H1 (cell line): ENCODE results near the gene RMND5B. TPM values are rescaled to one million over a fixed set of nuclear protein-coding genes. Genes with fewer than 3 reads are reported as not detected.

Experiments
- CTCF ChIA-PET: fragments of 300-600 bp; sonication (Branson Sonifier 250); formaldehyde crosslinking; loops from one replicate; lab custom pipeline; 2021; ENCODE audit not compliant: partially characterized antibody; lab: Charles Lee
- POLR2A ChIA-PET: fragments of 300-600 bp; sonication (Branson Sonifier 250); formaldehyde crosslinking; loops from one replicate; lab custom pipeline; 2021; ENCODE audit warnings: inconsistent platforms; ENCODE audit not compliant: partially characterized antibody; lab: Charles Lee
- DNase-seq, 2 experiments: peaks; one replicate each; pipeline versions ENCODE4 v3.0.0 to v3.0.0-alpha.2; 2010 to 2022; ENCODE audit warnings: low spot score in 2 of 2, low read depth in 1 of 2, mixed read lengths in 1 of 2
- FAIRE-seq: peaks from 2 replicates; lab custom pipeline; 2011; peaks lifted over from hg19 to GRCh38; lab: Jason Lieb, UNC
- H2AFZ ChIP-seq: 2 replicates; pipeline ENCODE4 v1.8.1; 2012; ENCODE audit warnings: low read length, inconsistent platforms
- H2AK5ac ChIP-seq: 2 replicates; pipeline ENCODE4 v1.6.1; 2013; ENCODE audit warnings: low read depth, low read length
- H2BK120ac ChIP-seq: replicated peaks from 2 replicates; pipeline ENCODE3; 2013; ENCODE audit warnings: low read depth, low read length, inconsistent platforms
- H2BK12ac ChIP-seq: 2 replicates; pipeline ENCODE4 v1.6.1; 2013; ENCODE audit warnings: low read depth, low read length
- H2BK15ac ChIP-seq: 2 replicates; pipeline ENCODE4 v1.6.1; 2013; ENCODE audit warnings: low read length
- H2BK20ac ChIP-seq: 2 replicates; pipeline ENCODE4 v1.6.1; 2013; ENCODE audit warnings: low read length
- H2BK5ac ChIP-seq: 2 replicates; pipeline ENCODE4 v1.6.1; 2013; ENCODE audit warnings: low read depth, low read length
- H3K14ac ChIP-seq: 2 replicates; pipeline ENCODE4 v1.6.1; 2013; ENCODE audit warnings: inconsistent platforms; ENCODE audit not compliant: insufficient read length
- H3K18ac ChIP-seq: 2 replicates; pipeline ENCODE4 v1.6.1; 2013; ENCODE audit warnings: low read length; ENCODE audit errors: extremely low read depth
- H3K23ac ChIP-seq: 2 replicates; pipeline ENCODE4 v1.6.1; 2013; ENCODE audit warnings: inconsistent platforms; ENCODE audit not compliant: insufficient read length
- H3K23me2 ChIP-seq: 2 replicates; pipeline ENCODE4 v1.6.1; 2013; ENCODE audit warnings: low read depth, low read length
- H3K27ac ChIP-seq: 2 replicates; pipeline ENCODE4 v1.6.1; 2011; ENCODE audit warnings: low read depth, low read length, inconsistent platforms
- H3K27me3 ChIP-seq, 4 experiments: replicated peaks in 1 of 4; 1 replicate in 1 of 4; 2 replicates in 3 of 4; pipeline versions ENCODE4 v1.6.1 to v1.8.1; 2011 to 2013; ENCODE audit warnings: low read length in 3 of 4, mild to moderate bottlenecking in 3 of 4, inconsistent platforms in 2 of 4, mixed read lengths in 2 of 4, moderate library complexity in 1 of 4; ENCODE audit not compliant: control insufficient read depth in 3 of 4, insufficient read depth in 3 of 4; ENCODE audit errors: extremely low read depth in 1 of 4
- H3K36me3 ChIP-seq, 4 experiments: 2 replicates each; pipeline versions ENCODE4 v1.6.1 to v1.8.1; 2011 to 2013; ENCODE audit warnings: mild to moderate bottlenecking in 4 of 4, low read length in 3 of 4, moderate library complexity in 2 of 4, control low read depth in 1 of 4, inconsistent platforms in 1 of 4; ENCODE audit not compliant: insufficient read depth in 4 of 4, control insufficient read depth in 2 of 4
- H3K4ac ChIP-seq: replicated peaks from 2 replicates; pipeline ENCODE3; 2013; ENCODE audit warnings: low read length, low read depth, mixed read lengths, inconsistent platforms; ENCODE audit not compliant: insufficient read length
- H3K4me1 ChIP-seq, 4 experiments: replicated peaks in 1 of 4; 1 replicate in 1 of 4; 2 replicates in 3 of 4; pipeline versions ENCODE4 v1.6.1 to v1.8.1; 2011 to 2013; ENCODE audit warnings: low read length in 3 of 4, inconsistent platforms in 2 of 4, mixed read lengths in 1 of 4; ENCODE audit not compliant: insufficient read depth in 4 of 4, control insufficient read depth in 3 of 4
- H3K4me2 ChIP-seq, 2 experiments: 2 replicates each; pipeline versions ENCODE4 v1.6.1 to v1.8.1; 2011 to 2013; ENCODE audit warnings: low read depth in 2 of 2, low read length in 2 of 2, control low read depth in 1 of 2, inconsistent platforms in 1 of 2, mild to moderate bottlenecking in 1 of 2; ENCODE audit not compliant: insufficient read depth in 1 of 2
- H3K4me3 ChIP-seq, 4 experiments: fragments of 200-600, 300-600 bp in 1 of 4; sonication (generic), shearing (Covaris generic), sonication (Bioruptor Twin) in 1 of 4; 2 replicates each; pipeline versions ENCODE4 v1.5.1 to v1.8.1; 2011 to 2016; ENCODE audit warnings: low read length in 4 of 4, low read depth in 3 of 4, control low read depth in 2 of 4, inconsistent platforms in 2 of 4, mild to moderate bottlenecking in 2 of 4, mixed read lengths in 1 of 4, moderate library complexity in 1 of 4; ENCODE audit not compliant: insufficient read depth in 2 of 4; ENCODE audit errors: extremely low read depth in 1 of 4
- H3K56ac ChIP-seq: replicated peaks from 2 replicates; pipeline ENCODE3; 2013; ENCODE audit warnings: low read depth, mild to moderate bottlenecking, mixed read lengths, low read length, inconsistent platforms; ENCODE audit not compliant: insufficient read length
- H3K79me1 ChIP-seq: 2 replicates; pipeline ENCODE4 v1.6.1; 2013; ENCODE audit warnings: low read depth, low read length, control low read depth
- H3K79me2 ChIP-seq, 2 experiments: 2 replicates each; pipeline versions ENCODE4 v1.6.1 to v1.8.1; 2012 to 2013; ENCODE audit warnings: low read length in 2 of 2, mild to moderate bottlenecking in 2 of 2, inconsistent platforms in 1 of 2; ENCODE audit not compliant: insufficient read depth in 2 of 2, control insufficient read depth in 1 of 2
- H3K9ac ChIP-seq, 4 experiments: replicated peaks in 1 of 4; 1 replicate in 1 of 4; 2 replicates in 3 of 4; pipeline versions ENCODE4 v1.6.1 to v1.8.1; 2011 to 2013; ENCODE audit warnings: low read depth in 3 of 4, low read length in 3 of 4, control low read depth in 2 of 4, mild to moderate bottlenecking in 2 of 4, moderate library complexity in 2 of 4, inconsistent platforms in 1 of 4; ENCODE audit errors: extremely low read depth in 1 of 4
- H3K9me3 ChIP-seq, 2 experiments: 2 replicates each; pipeline versions ENCODE4 v1.6.1 to v1.8.1; 2012 to 2013; ENCODE audit warnings: mild to moderate bottlenecking in 2 of 2, moderate library complexity in 2 of 2, control low read depth in 1 of 2, inconsistent platforms in 1 of 2, low read depth in 1 of 2, low read length in 1 of 2, mixed read lengths in 1 of 2; ENCODE audit not compliant: insufficient read depth in 2 of 2
- H4K20me1 ChIP-seq, 2 experiments: replicated peaks in 1 of 2; 2 replicates each; pipeline versions ENCODE3 to v1.8.1; 2011 to 2013; ENCODE audit warnings: inconsistent platforms in 2 of 2, low read length in 2 of 2, mild to moderate bottlenecking in 1 of 2; ENCODE audit not compliant: insufficient read depth in 2 of 2, control insufficient read depth in 1 of 2
- H4K5ac ChIP-seq: 2 replicates; pipeline ENCODE4 v1.6.1; 2013; ENCODE audit warnings: low read length, low read depth, mixed read lengths, inconsistent platforms; ENCODE audit not compliant: insufficient read length
- H4K8ac ChIP-seq: 2 replicates; pipeline ENCODE4 v1.8.0; 2013; ENCODE audit warnings: mild to moderate bottlenecking, moderate library complexity, low read length, inconsistent platforms; ENCODE audit not compliant: insufficient read depth; ENCODE audit errors: extremely low read depth
- H4K91ac ChIP-seq: replicated peaks from 2 replicates; pipeline ENCODE3; 2013; ENCODE audit warnings: low read length, mixed read lengths, inconsistent platforms; ENCODE audit not compliant: insufficient read length
- CEBPB ChIP-seq: IDR thresholded peaks from 2 replicates; pipeline ENCODE4 v1.6.1; 2012; ENCODE audit warnings: low read depth, low read length
- CTCF ChIP-seq, 3 experiments: IDR thresholded peaks; 1 replicate in 2 of 3; 2 replicates in 1 of 3; pipeline versions ENCODE4 v1.5.1 to v1.6.1; 2011; ENCODE audit warnings: low read length in 3 of 3, mild to moderate bottlenecking in 3 of 3, inconsistent platforms in 2 of 3, low read depth in 1 of 3, moderate library complexity in 1 of 3; ENCODE audit not compliant: insufficient read depth in 1 of 3; ENCODE audit errors: control extremely low read depth in 1 of 3
- RAD21 ChIP-seq, 2 experiments: IDR thresholded peaks in 1 of 2; conservative IDR thresholded peaks in 1 of 2; 2 replicates each; pipeline ENCODE4 v1.6.1; 2011; ENCODE audit warnings: low read depth in 2 of 2, low read length in 2 of 2, improper control_type of control experiment in 1 of 2, inconsistent platforms in 1 of 2, mild to moderate bottlenecking in 1 of 2, moderate library complexity in 1 of 2
- RBBP5 ChIP-seq: IDR thresholded peaks from 2 replicates; pipeline ENCODE4 v1.7.1; 2012; ENCODE audit warnings: low read depth, mild to moderate bottlenecking, inconsistent platforms, low read length, moderate library complexity, borderline replicate concordance
- YY1 ChIP-seq: IDR thresholded peaks from 2 replicates; pipeline ENCODE4 v1.6.1; 2011; ENCODE audit warnings: low read depth, mild to moderate bottlenecking, low read length
- WGBS, 2 experiments: shearing (Covaris generic) in 1 of 2; methylation state at CpG; one replicate each; pipeline versions ENCODE4 v1.1.6 to v1.1.7; 2013 to 2015; ENCODE audit warnings: low lambda C conversion rate in 2 of 2, mixed read lengths in 2 of 2, inconsistent platforms in 1 of 2, low coverage in 1 of 2, missing lambda C conversion rate in 1 of 2; ENCODE audit not compliant: insufficient replicate concordance in 2 of 2, insufficient coverage in 1 of 2, insufficient read length in 1 of 2; ENCODE audit errors: extremely low coverage in 1 of 2, missing lambda C conversion rate in 1 of 2; 5-methylcytosine and 5-hydroxymethylcytosine counted together
- polyA plus RNA-seq, 7 experiments: library from polyadenylated mRNA; depleted of rRNA in 3 of 7; stranded (reverse) in 5 of 7; unstranded in 2 of 7; fragments of >200 nt in 5 of 7; fragments of 200-250 nt in 2 of 7; gene quantifications; 1 replicate in 5 of 7; 2 replicates in 1 of 7; 4 replicates in 1 of 7; pipeline versions ENCODE4 v1.2.1 to v1.2.3, GENCODE V29; 2011 to 2013; ENCODE audit warnings: missing spikeins in 2 of 7, mixed read lengths in 2 of 7
- total RNA-seq: library from RNA; stranded (reverse); fragmentation: NEBNext Ultra II Directional; extraction: Animal tissue kit (Norgen Biotek cat#: 25700); gene quantifications from 2 replicates; pipeline ENCODE4 v1.2.1, GENCODE V29; 2021
- TF ChIP-seq, protein P1 (sequence below): IDR thresholded peaks from 2 replicates; pipeline ENCODE4 v1.6.1; 2011; ENCODE audit warnings: low read length, improper control_type of control experiment

RMND5B gene
- total and polyA plus RNA-seq, 2 of the 8 experiments (the other 6 are each of a cell fraction or from before 2014, with no cell fraction given), result 75.9 to 90.2 TPM

GRCh38 chr5:178177569-178177968 is 46.8 kb downstream of the RMND5B start:
- no peak for DNase-seq
- Histone ChIP-seq H2AFZ (peak overlapping the region; percentile 84; the same call in 1 of the 2 replicates), H3K79me2 (no peaks in the 10 kb centered on the region), H3K18ac (peak overlapping the region; percentile 38), H4K8ac (no peak overlapping the region), H4K91ac (peak overlapping the region; percentile 8), H2BK20ac (peak overlapping the region; percentile 86), H3K56ac (no peak overlapping the region), H2BK12ac (peak overlapping the region; percentile 90; the same call in 1 of the 2 replicates), H2BK15ac (peak overlapping the region; percentile 75), H3K4me2 (no peak overlapping the region), H3K23ac (no peak overlapping the region), H2AK5ac (0 out of 2 replicates have a peak overlapping the region, but pooled peaks have one; percentile 39), H3K23me2 (0 out of 2 replicates have a peak, but pooled peaks cover 2% of the 10 kb centered on the region), H3K4me1 (peaks cover 0 to 24% (median 15%) of the 10 kb centered on the region in 4 experiments; a peak in 6 of 7 replicates), H3K4ac (peak overlapping the region; percentile 12), H2BK120ac (peak overlapping the region; percentile 2), H3K27ac (peak overlapping the region; percentile 60; the same call in 1 of the 2 replicates), H3K36me3 (no peaks in the 10 kb centered on the region), H3K27me3 (no peaks in the 10 kb centered on the region), H3K9ac (no peak overlapping the region), H3K14ac (no peak overlapping the region), H4K5ac (no peak overlapping the region)
- 92% methylated on average over 8 of the region's 8 CpGs; no CpG with 5 or more reads in 1 of the 2 experiments for WGBS, 2 experiments
- no peak for FAIRE-seq
- peak; percentile 31 to 46; a peak in 3 of 4 replicates for TF ChIP-seq RAD21 (IDR thresholded peaks at IDR 0.05 in 1 of 2, conservative IDR thresholded peaks at IDR 0.05 in 1 of 2; ENCODE audit: low read depth in 2 of 2, low read length in 2 of 2)
- TF ChIP-seq CTCF (IDR thresholded peaks at IDR 0.05; ENCODE audit: control extremely low read depth in 1 of 3, insufficient read depth in 1 of 3, low read depth in 1 of 3, low read length in 3 of 3), result peak; percentile 39 to 52 (median 45)
- TF ChIP-seq RBBP5, result no peak
- no peak for TF ChIP-seq CEBPB
- TF ChIP-seq, protein P1, sequence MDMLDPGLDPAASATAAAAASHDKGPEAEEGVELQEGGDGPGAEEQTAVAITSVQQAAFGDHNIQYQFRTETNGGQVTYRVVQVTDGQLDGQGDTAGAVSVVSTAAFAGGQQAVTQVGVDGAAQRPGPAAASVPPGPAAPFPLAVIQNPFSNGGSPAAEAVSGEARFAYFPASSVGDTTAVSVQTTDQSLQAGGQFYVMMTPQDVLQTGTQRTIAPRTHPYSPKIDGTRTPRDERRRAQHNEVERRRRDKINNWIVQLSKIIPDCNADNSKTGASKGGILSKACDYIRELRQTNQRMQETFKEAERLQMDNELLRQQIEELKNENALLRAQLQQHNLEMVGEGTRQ, result no peak
- TF ChIP-seq YY1, result peak; percentile 52; the same call in 1 of the 2 replicates
- TF ChIP-seq, all 59 proteins: peak for 3
- Histone ChIP-seq H4K20me1 (no peaks in the 10 kb centered on the region), H3K9me3 (no peaks in the 10 kb centered on the region), H2BK5ac (peak overlapping the region; percentile 71; the same call in 1 of the 2 replicates), H3K79me1 (no peaks in the 10 kb centered on the region), H3K4me3 (no peak overlapping the region)
- ChIA-PET POLR2A (interaction anchor here (0.7 to 38.5 kb wide), 10 partner anchors 9 to 61 kb away, joined by 3 to 985 read pairs (median 5); partner anchors contain the start of genes HNRNPAB, NHP2 and PHYKPL), CTCF (interaction anchor here (0.7 to 3.1 kb wide), 17 partner anchors 9 to 105 kb away, joined by 3 to 18 read pairs (median 4); partner anchors contain the start of gene HNRNPAB)
